ENCODE results near the gene PPM1A. TPM values are rescaled to one million over a fixed set of nuclear protein-coding genes. Genes with fewer than 3 reads are reported as not detected.

Gene PPM1A
- total and polyA plus RNA-seq, 2 of the 13 experiments (the other 11 are each of a cell fraction or from before 2014, with no cell fraction given), result 23.3 to 29.8 TPM

GRCh38 chr14:60343571-60344071, 94.6 kb downstream of the PPM1A start:
- no peak overlapping the region for H2AFZ ChIP-seq (ENCODE audit: low read length)
- TF ChIP-seq ATF1 (CRISPR knock-in tag; IDR thresholded peaks at IDR 0.05) (no peak), DR1 (CRISPR knock-in tag; IDR thresholded peaks at IDR 0.05) (no peak), ZNF672 (CRISPR knock-in tag; IDR thresholded peaks at IDR 0.05) (no peak), ZNF18 (CRISPR knock-in tag; IDR thresholded peaks at IDR 0.05; ENCODE audit: insufficient replicate concordance) (no peak), ZBTB42 (CRISPR knock-in tag; IDR thresholded peaks at IDR 0.05) (no peak), TFAP4 (IDR thresholded peaks at IDR 0.05; ENCODE audit: borderline replicate concordance, low read depth) (no peak), SAFB2 (CRISPR knock-in tag; IDR thresholded peaks at IDR 0.05; ENCODE audit: borderline replicate concordance, low read depth) (no peak), ERF (CRISPR knock-in tag; IDR thresholded peaks at IDR 0.05) (no peak), DMTF1 (CRISPR knock-in tag; IDR thresholded peaks at IDR 0.05) (no peak), U2AF2 (IDR thresholded peaks at IDR 0.05; ENCODE audit: low read depth, low read length) (no peak), ZNF496 (CRISPR knock-in tag; IDR thresholded peaks at IDR 0.05; ENCODE audit: insufficient replicate concordance) (no peak), TBX2 (CRISPR knock-in tag; IDR thresholded peaks at IDR 0.05; ENCODE audit: borderline replicate concordance) (no peak), ARID5B (CRISPR knock-in tag; IDR thresholded peaks at IDR 0.05) (no peak), ARID3A (IDR thresholded peaks at IDR 0.05; ENCODE audit: low read depth, low read length) (no peak), ZNF160 (CRISPR knock-in tag; IDR thresholded peaks at IDR 0.05) (no peak)

More at GRCh38 chr14:60343571-60344071, 94.6 kb downstream of the PPM1A start:
- Histone ChIP-seq H3K79me2 (ENCODE audit: insufficient read depth, low read length) (no peaks in the 10 kb centered on the region), H3K36me3 (replicated peaks in 1 of 2; ENCODE audit: control insufficient read depth in 1 of 2, insufficient read depth in 2 of 2, low read length in 2 of 2) (no peaks in the 10 kb centered on the region), H3K4me2 (ENCODE audit: low read depth, low read length) (no peak overlapping the region), H3K9ac (ENCODE audit: insufficient read depth, low read depth, low read length) (no peak overlapping the region), H3K4me3 (replicated peaks in 1 of 3; ENCODE audit: insufficient read depth in 1 of 3, low read depth in 2 of 3, low read length in 3 of 3) (no peak overlapping the region), H3K27ac (ENCODE audit: extremely low read length, insufficient read depth, low read length) (no peak overlapping the region), H3K27me3 (ENCODE audit: control insufficient read depth in 1 of 2, insufficient read depth in 2 of 2, low read length in 2 of 2) (no peaks in the 10 kb centered on the region), H3K4me1 (ENCODE audit: insufficient read depth, low read length) (no peaks in the 10 kb centered on the region), H4K20me1 (ENCODE audit: insufficient read depth, low read length) (no peaks in the 10 kb centered on the region), H3K9me3 (ENCODE audit: low read length) (no peaks in the 10 kb centered on the region)
- ChIA-PET CTCF (ENCODE audit: low intra/inter-chr PET ratio, low total read pairs) (no interaction called here), POLR2A (no interaction called here)
- no TSS peak for BruUV-seq (replicated peaks)
- intact Hi-C loops (cut with micrococcal nuclease; ENCODE audit: unreplicated experiment), result no loop called here
- in situ Hi-C loops (cut with HindIII; ENCODE audit: extremely low pct_ligation_motif_present, low pct_unique_long_range_greater_than_20kb), result loop anchor here (10.0 kb wide), 1 partner anchor 911 kb away; no protein-coding TSS in a partner anchor
- ATAC-seq, result no peak
- WGBS (ENCODE audit: low lambda C conversion rate), result 1% methylated on average over 6 of the region's 6 CpGs
- no peak for FAIRE-seq
- DNase-seq (ENCODE audit: low spot score), result no peak
